ENCODE measurements around the gene KRTAP10-1. TPM values are rescaled to one million over a fixed set of nuclear protein-coding genes. Genes with fewer than 3 reads are reported as not detected.

Gene KRTAP10-1
- total RNA-seq, 2 donors from 2014 or later: not detected

- ATAC-seq (ENCODE audit: insufficient number of reproducible peaks, low FRiP score, low read depth): no peak
- DNase-seq (ENCODE audit: low spot score): no peak
- Histone ChIP-seq H3K36me3 (no peaks in the 10 kb centered on the region), H3K4me1 (ENCODE audit: control insufficient read depth in 1 of 2, low read depth in 2 of 2) (no peaks in the 10 kb centered on the region), H3K9me3 (no peaks in the 10 kb centered on the region), H3K27ac (no peak overlapping the region), H3K27me3 (replicated peaks; ENCODE audit: insufficient read depth) (no peaks in the 10 kb centered on the region), H3K4me3 (no peak overlapping the region)
- no peak for TF ChIP-seq CTCF (IDR thresholded peaks at IDR 0.05)
These were observed 11.0 kb downstream of the KRTAP10-1 start for GRCh38 chr21:44529011-44529421.

- Histone ChIP-seq H3K9me3 (no peaks in the 10 kb centered on the region), H3K27ac (no peak overlapping the region), H3K27me3 (replicated peaks; ENCODE audit: insufficient read depth) (no peaks in the 10 kb centered on the region), H3K4me1 (ENCODE audit: control insufficient read depth in 1 of 2, low read depth in 2 of 2) (no peaks in the 10 kb centered on the region), H3K36me3 (no peaks in the 10 kb centered on the region), H3K4me3 (no peak overlapping the region)
- DNase-seq (ENCODE audit: low spot score) (no peak), ATAC-seq (ENCODE audit: insufficient number of reproducible peaks, low FRiP score, low read depth) (no peak)
- no peak for TF ChIP-seq CTCF (IDR thresholded peaks at IDR 0.05)
These were observed 11.4 kb downstream of the KRTAP10-1 start for GRCh38 chr21:44528634-44528995.

DNA sequence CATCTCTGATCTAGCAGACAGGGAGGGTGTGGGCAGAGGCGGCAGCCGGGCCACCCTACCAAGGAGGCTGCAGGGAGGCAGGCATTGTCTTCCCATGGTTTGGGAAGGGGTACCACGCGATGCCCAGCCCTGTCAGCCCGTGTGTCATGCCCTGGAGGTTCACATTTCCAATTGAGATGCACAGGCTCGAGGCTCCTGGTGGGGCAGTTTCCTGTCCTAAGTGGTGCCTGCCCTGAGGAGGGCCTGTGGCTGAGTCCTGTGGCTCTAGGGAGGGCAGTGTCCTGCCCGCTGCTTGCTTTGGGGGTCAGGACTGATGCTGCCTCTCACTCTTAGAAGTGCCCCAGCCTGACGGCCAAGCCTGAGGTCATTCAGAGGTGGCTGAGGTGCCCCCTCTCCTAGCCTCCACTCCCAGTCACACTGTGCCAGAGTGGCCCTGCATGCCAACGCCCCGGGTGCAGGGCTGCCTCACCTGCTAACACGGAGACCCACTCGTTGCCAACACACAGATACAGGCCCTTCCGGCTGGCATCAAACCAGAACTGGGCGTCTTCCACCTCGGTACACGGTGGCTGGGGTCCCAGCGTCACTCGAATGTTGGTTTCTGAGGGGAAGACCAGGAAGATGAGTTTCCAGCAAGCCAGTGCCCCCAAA lies 11.9 kb downstream of the KRTAP10-1 start:
- ATAC-seq (ENCODE audit: insufficient number of reproducible peaks, low FRiP score, low read depth) (no peak), DNase-seq (ENCODE audit: low spot score) (no peak)
- H3K9me3 ChIP-seq: no peaks in the 10 kb centered on the region
- H3K4me1 ChIP-seq (ENCODE audit: control insufficient read depth in 1 of 2, low read depth in 2 of 2): no peaks in the 10 kb centered on the region
- no peaks in the 10 kb centered on the region for H3K27me3 ChIP-seq (replicated peaks; ENCODE audit: insufficient read depth)
- no peak for TF ChIP-seq CTCF (IDR thresholded peaks at IDR 0.05)
- H3K4me3 ChIP-seq: no peak overlapping the region
- no peaks in the 10 kb centered on the region for H3K36me3 ChIP-seq
- no peak overlapping the region for H3K27ac ChIP-seq

GRCh38 chr21:44527156-44527982 lies 12.6 kb downstream of the KRTAP10-1 start:
- Histone ChIP-seq H3K4me3 (no peak overlapping the region), H3K27me3 (replicated peaks; ENCODE audit: insufficient read depth) (no peaks in the 10 kb centered on the region), H3K9me3 (no peaks in the 10 kb centered on the region), H3K36me3 (no peaks in the 10 kb centered on the region), H3K27ac (no peak overlapping the region), H3K4me1 (ENCODE audit: control insufficient read depth in 1 of 2, low read depth in 2 of 2) (no peaks in the 10 kb centered on the region)
- TF ChIP-seq CTCF (IDR thresholded peaks at IDR 0.05): no peak
- DNase-seq (ENCODE audit: low spot score) (no peak), ATAC-seq (ENCODE audit: insufficient number of reproducible peaks, low FRiP score, low read depth) (no peak)

DNA sequence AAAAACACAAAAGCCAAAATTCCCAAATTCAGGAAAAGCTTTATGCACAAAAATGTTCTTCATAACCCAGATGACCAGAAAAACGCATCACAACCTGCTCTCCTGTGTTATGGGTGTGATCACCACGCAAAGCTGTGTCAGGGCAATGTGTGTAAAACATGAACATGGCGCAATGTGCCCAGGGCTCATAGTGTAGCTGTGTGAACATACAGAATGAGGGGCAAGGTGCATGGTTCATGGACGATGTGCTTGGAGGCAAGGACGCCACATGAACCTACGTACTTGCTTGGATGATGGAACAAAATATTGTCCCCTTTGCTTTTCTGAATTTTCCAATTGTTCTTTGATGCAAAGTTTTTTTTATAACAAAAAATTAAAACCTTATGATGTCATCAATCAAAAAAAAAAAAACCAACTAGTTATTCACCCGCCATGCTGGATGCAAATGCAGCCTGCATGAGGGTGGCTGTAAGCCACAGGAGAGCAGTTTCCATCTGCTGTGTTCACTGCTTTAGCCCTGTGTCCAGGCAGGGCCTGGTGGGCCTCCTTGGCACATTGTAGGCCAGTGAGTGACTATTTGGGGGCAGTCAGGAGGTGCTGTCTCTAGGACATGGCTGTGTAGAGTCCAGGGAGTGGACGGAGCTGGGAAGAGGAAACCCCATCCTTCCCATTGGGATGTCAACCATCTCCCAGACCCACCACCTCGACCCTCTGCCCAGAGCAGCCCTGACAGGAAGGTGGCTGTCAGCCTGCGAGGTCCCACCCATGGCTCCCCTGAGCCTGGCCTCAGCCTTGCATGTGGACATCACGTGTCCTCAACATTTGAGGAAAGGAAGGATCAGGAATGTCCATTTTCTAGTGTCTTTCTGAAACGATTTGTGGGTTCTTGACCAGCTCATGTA lies 13.6 kb downstream of the KRTAP10-1 start:
- no peak for TF ChIP-seq CTCF (IDR thresholded peaks at IDR 0.05)
- no peak for ATAC-seq (ENCODE audit: insufficient number of reproducible peaks, low FRiP score, low read depth)
- no peak overlapping the region for H3K27ac ChIP-seq
- no peak for DNase-seq (ENCODE audit: low spot score)
- H3K4me1 ChIP-seq (ENCODE audit: control insufficient read depth in 1 of 2, low read depth in 2 of 2): no peaks in the 10 kb centered on the region
- H3K4me3 ChIP-seq: no peak overlapping the region
- no peaks in the 10 kb centered on the region for H3K36me3 ChIP-seq
- no peaks in the 10 kb centered on the region for H3K9me3 ChIP-seq
- no peaks in the 10 kb centered on the region for H3K27me3 ChIP-seq (replicated peaks; ENCODE audit: insufficient read depth)

All from thoracic aorta (tissue), 2 donors.